ENCODE results near the gene FZD7. TPM values are rescaled to one million over a fixed set of nuclear protein-coding genes. Genes with fewer than 3 reads are reported as not detected.

The FZD7 gene
- total RNA-seq (ENCODE audit: low replicate concordance): 35.8 and 40.4 TPM in 2 replicates

DNA sequence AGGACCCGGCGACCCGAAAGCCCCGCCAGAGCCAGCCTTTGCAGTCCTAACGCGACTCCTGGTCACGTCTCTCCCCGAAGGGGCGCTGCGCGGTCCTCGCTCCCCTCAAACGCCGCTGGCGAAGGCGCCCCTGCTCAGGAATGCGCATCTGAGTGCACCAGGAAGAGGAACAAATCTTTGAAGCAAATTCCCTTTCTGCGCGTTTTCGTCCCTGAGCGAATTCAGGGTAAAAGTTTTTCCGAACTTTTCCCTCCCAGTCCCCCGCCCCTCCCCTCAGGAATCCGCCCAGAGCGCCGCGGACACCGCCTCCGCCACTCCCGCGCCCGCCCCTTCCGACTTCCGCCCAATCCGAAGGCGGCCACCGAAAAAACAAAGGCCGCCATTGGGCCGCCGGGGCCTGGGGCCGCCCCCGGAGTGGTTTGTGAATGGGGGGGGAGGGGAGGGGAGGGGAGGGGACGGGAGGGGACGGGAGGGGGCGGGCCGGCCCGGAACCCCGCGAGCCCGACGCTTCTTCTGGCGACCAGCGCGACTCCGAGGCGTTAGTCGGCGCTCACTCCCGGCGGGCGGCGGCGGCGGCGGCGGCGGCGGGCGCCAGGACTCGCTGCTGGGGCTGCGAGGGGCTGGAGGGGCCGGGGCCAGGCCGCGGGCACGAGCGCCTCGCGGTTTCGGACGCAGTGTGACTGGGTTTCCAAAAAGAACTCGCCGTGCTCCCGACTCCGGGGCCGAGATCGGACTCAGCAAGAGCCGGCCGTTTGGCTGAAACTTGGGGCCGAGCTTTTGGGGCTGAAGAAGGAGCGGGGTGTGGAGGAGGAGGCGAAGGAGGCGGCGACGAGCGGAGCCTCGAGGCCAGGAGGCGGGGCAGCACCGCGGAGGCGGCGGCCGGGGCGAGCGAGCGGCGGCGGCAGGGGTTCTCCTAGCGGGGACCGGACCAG lies at the start of gene FZD7:
TSS of gene FZD7 (plus strand) at position 539 of the 932 bp plus-strand sequence. CDS start 793 bp downstream, outside the sequence.
- peak within 1 kb of the TSS; percentile 80 for H3K4me3 ChIP-seq (ENCODE audit: low read depth, low read length)
- TF ChIP-seq CTCF (IDR thresholded peaks at IDR 0.05; ENCODE audit: insufficient read depth, low read length): peak; percentile 33
- peak; percentile 91 for DNase-seq (ENCODE audit: low read depth)

DNA sequence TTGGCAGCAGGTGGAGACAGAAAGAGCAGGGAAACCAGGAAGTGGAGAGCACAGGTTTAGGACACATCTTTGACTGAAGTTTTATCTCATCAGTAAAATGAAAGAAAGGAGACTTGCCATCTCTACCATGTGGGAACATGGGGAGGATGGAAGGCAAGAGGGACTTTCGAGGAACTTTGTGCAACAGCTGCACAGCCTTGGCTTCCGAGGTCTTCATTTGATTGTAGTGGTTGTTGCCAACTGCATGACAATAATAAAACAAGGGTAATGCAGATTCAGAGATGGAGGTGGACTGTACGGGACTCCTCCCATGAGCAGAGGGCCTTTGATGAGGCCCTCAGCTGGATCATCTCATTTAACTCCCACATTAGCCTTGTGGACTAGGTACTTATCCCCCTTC lies 49.3 kb upstream of the FZD7 start:
- DNase-seq (ENCODE audit: low read depth): no peak
- H3K4me3 ChIP-seq (ENCODE audit: low read depth, low read length): no peak overlapping the region
- TF ChIP-seq CTCF (IDR thresholded peaks at IDR 0.05; ENCODE audit: insufficient read depth, low read length): no peak

- no peak for TF ChIP-seq CTCF (IDR thresholded peaks at IDR 0.05; ENCODE audit: insufficient read depth, low read length)
- no peak overlapping the region for H3K4me3 ChIP-seq (ENCODE audit: low read depth, low read length)
- DNase-seq (ENCODE audit: low read depth): no peak
These were observed 48.7 kb upstream of the FZD7 start for GRCh38 chr2:201984800-201985525.

DNA sequence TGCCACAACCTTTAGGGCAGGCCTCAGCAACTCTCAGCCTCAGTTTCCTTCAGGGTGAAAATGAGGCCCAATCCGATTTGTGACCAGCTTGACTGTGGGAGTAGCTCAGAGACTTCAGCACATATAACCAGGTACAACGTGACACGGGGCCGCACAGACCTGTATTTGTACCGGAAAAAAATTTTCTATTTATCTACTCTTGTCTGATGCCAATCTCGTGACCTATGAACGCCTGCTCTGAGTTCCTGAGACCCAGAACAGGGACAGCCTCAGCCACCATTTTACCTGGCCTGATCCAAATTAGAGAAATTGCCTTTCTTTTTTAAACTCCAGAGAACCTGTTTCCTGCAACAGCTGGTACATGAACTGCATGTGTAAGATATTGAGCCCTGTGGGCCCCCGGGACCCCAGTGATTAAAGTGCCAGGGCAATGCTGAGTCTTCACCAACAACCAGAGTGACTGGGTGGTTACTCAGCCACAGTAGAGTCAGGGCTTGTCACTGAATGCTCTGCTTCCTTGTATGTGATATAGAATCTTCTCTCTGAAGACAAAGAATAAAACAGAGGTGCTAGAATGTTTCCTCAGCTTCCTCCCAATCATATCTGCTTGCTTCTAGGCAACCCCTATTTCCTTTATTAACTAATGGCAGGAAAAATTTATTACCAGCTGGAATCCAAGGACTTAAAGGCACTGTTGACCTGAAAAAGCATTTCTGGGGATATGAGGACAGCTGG lies 47.8 kb upstream of the FZD7 start:
- no peak overlapping the region for H3K4me3 ChIP-seq (ENCODE audit: low read depth, low read length)
- DNase-seq (ENCODE audit: low read depth): no peak
- TF ChIP-seq CTCF (IDR thresholded peaks at IDR 0.05; ENCODE audit: insufficient read depth, low read length): no peak

DNA sequence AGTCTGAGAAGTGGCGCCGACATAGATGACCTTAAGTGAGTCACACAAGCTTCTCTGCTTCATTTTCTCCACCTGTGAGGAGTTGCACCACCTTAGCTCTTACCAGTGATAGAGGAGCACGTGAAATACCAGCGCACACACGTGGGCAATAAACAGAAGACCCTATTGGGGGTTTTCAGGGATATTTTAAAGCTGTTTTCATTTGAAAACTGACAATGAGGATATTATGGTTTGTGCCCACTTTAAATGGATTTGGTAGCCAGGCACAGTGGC lies 47.3 kb upstream of the FZD7 start:
- H3K4me3 ChIP-seq (ENCODE audit: low read depth, low read length): no peak overlapping the region
- TF ChIP-seq CTCF (IDR thresholded peaks at IDR 0.05; ENCODE audit: insufficient read depth, low read length): no peak
- DNase-seq (ENCODE audit: low read depth): no peak

DNA sequence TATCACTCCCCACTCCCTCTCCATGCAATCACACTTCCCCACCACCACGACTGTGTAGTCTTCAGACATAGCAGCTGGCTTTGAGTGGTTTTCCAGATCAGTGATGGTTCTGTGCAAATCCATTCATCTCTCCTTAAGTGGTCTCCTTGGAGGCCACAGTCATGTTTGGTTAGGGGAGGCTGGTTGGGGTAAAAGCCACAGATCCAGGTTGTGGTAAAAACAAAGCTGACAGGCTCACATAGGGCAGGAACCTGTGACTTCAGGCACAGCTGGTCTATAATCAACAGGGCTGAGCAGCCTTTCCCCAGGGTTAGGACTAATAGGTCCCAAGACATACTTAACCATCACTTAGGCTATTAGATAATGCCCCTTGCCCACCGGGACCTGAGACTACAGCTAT lies 46.2 kb upstream of the FZD7 start:
- no peak for TF ChIP-seq CTCF (IDR thresholded peaks at IDR 0.05; ENCODE audit: insufficient read depth, low read length)
- DNase-seq (ENCODE audit: low read depth): no peak
- H3K4me3 ChIP-seq (ENCODE audit: low read depth, low read length): no peak overlapping the region
